NT2/D1 (cell line): Measurements from ENCODE around the gene GJA8.
"Not testable (repeated sequence)": the region's sequence is repeated elsewhere in the genome, so short reads cannot be mapped to it uniquely, and the experiment has no call there.

Experiments
- SUZ12 ChIP-seq: IDR thresholded peaks from 2 replicates; pipeline ENCODE4 v1.6.1; 2011; ENCODE audit not compliant: insufficient read length, insufficient read depth; ENCODE audit errors: extremely low read depth
- YY1 ChIP-seq: IDR thresholded peaks from 2 replicates; pipeline ENCODE4 v1.6.1; 2011; ENCODE audit not compliant: insufficient read length, insufficient read depth
- ZNF274 ChIP-seq: IDR thresholded peaks from 2 replicates; pipeline ENCODE4 v1.6.1; 2011; ENCODE audit warnings: mild to moderate bottlenecking, low read depth, low read length

GRCh38 chr1:147935296-147935695 is 32.7 kb downstream of the GJA8 start:
- TF ChIP-seq ZNF274, YY1, SUZ12: not testable (repeated sequence)
